Stomach (tissue), 4 donors: ENCODE data around the gene ASTN2.

Experiments
- CTCF ChIP-seq, 7 experiments: fragments of 450-650 bp in 4 of 7; fragments of 200-600 bp in 3 of 7; sonication (generic) in 3 of 7; IDR thresholded peaks; one replicate each; pipeline ENCODE4 v1.5.1; 2016 to 2019; ENCODE audit warnings: antibody characterized with exemption in 7 of 7, control low read depth in 2 of 7, mild to moderate bottlenecking in 1 of 7
- EP300 ChIP-seq: sonication (generic); formaldehyde crosslinking; IDR thresholded peaks from one replicate; pipeline ENCODE4 v1.6.1; 2017; ENCODE audit warnings: antibody characterized with exemption
- POLR2A ChIP-seq, 4 donors: fragments of 450-650 bp; IDR thresholded peaks; one replicate each; pipeline ENCODE4 v1.6.1; 2016; ENCODE audit warnings: antibody characterized with exemption in 4 of 4, control low read depth in 2 of 4, mild to moderate bottlenecking in 1 of 4, moderate library complexity in 1 of 4
- POLR2AphosphoS5 ChIP-seq, 3 donors: sonication (generic); formaldehyde crosslinking; IDR thresholded peaks; one replicate each; pipeline ENCODE4 v1.6.1; 2016; ENCODE audit warnings: antibody characterized with exemption in 3 of 3

GRCh38 chr9:116549786-116550660, 864.8 kb downstream of the ASTN2 start:
- no peak for TF ChIP-seq POLR2A (IDR thresholded peaks at IDR 0.05)
- TF ChIP-seq POLR2AphosphoS5 (IDR thresholded peaks at IDR 0.05), result no peak
- no peak for TF ChIP-seq CTCF (IDR thresholded peaks at IDR 0.05)
- no peak for TF ChIP-seq EP300
